Immature natural killer cell (primary cell): ENCODE results near the gene TSPAN18. TPM values are rescaled to one million over a fixed set of nuclear protein-coding genes. Genes with fewer than 3 reads are reported as not detected.

Experiments used
- DNase-seq, 3 donors: peaks; one replicate each; pipeline ENCODE4 v3.0.0; 2022; ENCODE audit warnings: mixed read lengths in 1 of 3
- H3K27ac Mint-ChIP-seq, 6 donors: one replicate each; pipeline ENCODE4 v1.8.0; 2020; ENCODE audit warnings: mixed read lengths in 6 of 6, mild to moderate bottlenecking in 5 of 6, inconsistent platforms in 4 of 6, moderate library complexity in 3 of 6
- H3K27me3 Mint-ChIP-seq, 3 donors: one replicate each; pipeline ENCODE4 v1.8.0; 2020 to 2021; ENCODE audit warnings: low read depth in 3 of 3, mild to moderate bottlenecking in 3 of 3, mixed read lengths in 3 of 3, moderate library complexity in 3 of 3, inconsistent platforms in 1 of 3
- H3K36me3 Mint-ChIP-seq, 3 donors: one replicate each; pipeline ENCODE4 v1.8.0; 2020; ENCODE audit warnings: mixed read lengths in 3 of 3, inconsistent platforms in 2 of 3, mild to moderate bottlenecking in 2 of 3
- H3K4me1 Mint-ChIP-seq, 2 donors: one replicate each; pipeline ENCODE4 v1.8.0; 2020; ENCODE audit warnings: inconsistent platforms in 2 of 2, mild to moderate bottlenecking in 2 of 2, mixed read lengths in 2 of 2, moderate library complexity in 1 of 2
- H3K4me3 Mint-ChIP-seq, 5 donors: one replicate each; pipeline ENCODE4 v1.8.0; 2020; ENCODE audit warnings: mild to moderate bottlenecking in 5 of 5, mixed read lengths in 5 of 5, inconsistent platforms in 3 of 5, moderate library complexity in 3 of 5
- H3K9me3 Mint-ChIP-seq, 6 donors: one replicate each; pipeline ENCODE4 v1.8.0; 2020; ENCODE audit warnings: mild to moderate bottlenecking in 6 of 6, mixed read lengths in 6 of 6, inconsistent platforms in 4 of 6, moderate library complexity in 3 of 6
- polyA plus RNA-seq, 3 donors: library from polyadenylated mRNA; unstranded; fragments of 300-500 nt; fragmentation: Illumina TruSeq; gene quantifications; one replicate each; pipeline ENCODE4 v1.2.3, GENCODE V29; 2021

The TSPAN18 gene
- polyA plus RNA-seq, 3 donors from 2014 or later, result 0.84 to 0.93 (median 0.86) TPM

GRCh38 chr11:44973632-44974401, 247.1 kb downstream of the TSPAN18 start:
- DNase-seq, result peak; percentile 64 to 67 (median 65)
- H3K36me3 Mint-ChIP-seq, result no peaks in the 10 kb centered on the region
- H3K27me3 Mint-ChIP-seq, result peaks cover 0 to 5% (median 2%) of the 10 kb centered on the region in 3 donors
- peaks cover 23 to 26% of the 10 kb centered on the region in 2 donors for H3K4me1 Mint-ChIP-seq
- peak overlapping the region in 5 of 6 donors; percentile 12 to 67 (median 61) for H3K27ac Mint-ChIP-seq
- H3K4me3 Mint-ChIP-seq, result peak overlapping the region in 4 of 5 donors; percentile 16 to 51 (median 32)
- no peaks in the 10 kb centered on the region for H3K9me3 Mint-ChIP-seq

GRCh38 chr11:44974402-44975000, 247.7 kb downstream of the TSPAN18 start:
- peak overlapping the region; percentile 26 to 65 (median 42) for H3K4me3 Mint-ChIP-seq
- peaks cover 0 to 7% (median 2%) of the 10 kb centered on the region in 3 donors for H3K27me3 Mint-ChIP-seq
- H3K4me1 Mint-ChIP-seq, result peaks cover 23 to 26% of the 10 kb centered on the region in 2 donors
- H3K27ac Mint-ChIP-seq, result peak overlapping the region in 3 of 6 donors; percentile 30 to 44 (median 44)
- no peaks in the 10 kb centered on the region for H3K9me3 Mint-ChIP-seq
- no peak for DNase-seq
- no peaks in the 10 kb centered on the region for H3K36me3 Mint-ChIP-seq

GRCh38 chr11:44976576-44976975, 249.8 kb downstream of the TSPAN18 start:
- no peaks in the 10 kb centered on the region for H3K9me3 Mint-ChIP-seq
- H3K27me3 Mint-ChIP-seq, result peaks cover 0 to 7% (median 2%) of the 10 kb centered on the region in 3 donors
- H3K36me3 Mint-ChIP-seq, result no peaks in the 10 kb centered on the region
- no peak for DNase-seq
- peak overlapping the region in 2 of 5 donors; percentile 19 to 38 for H3K4me3 Mint-ChIP-seq
- H3K27ac Mint-ChIP-seq, result peak overlapping the region in 2 of 6 donors; percentile 53 to 66
- H3K4me1 Mint-ChIP-seq, result peaks cover 23 to 28% of the 10 kb centered on the region in 2 donors

GRCh38 chr11:44977493-44977984, 250.8 kb downstream of the TSPAN18 start:
- Mint-ChIP-seq H3K27ac (peak overlapping the region in 2 of 6 donors; percentile 49 to 50), H3K4me3 (no peak overlapping the region), H3K27me3 (peaks cover 0 to 7% (median 2%) of the 10 kb centered on the region in 3 donors), H3K9me3 (no peaks in the 10 kb centered on the region), H3K36me3 (no peaks in the 10 kb centered on the region), H3K4me1 (peaks cover 24 to 35% of the 10 kb centered on the region in 2 donors)
- peak in 2 of 3 donors; percentile 16 for DNase-seq

GRCh38 chr11:44978274-44978960, 251.7 kb downstream of the TSPAN18 start:
- Mint-ChIP-seq H3K27ac (no peak overlapping the region), H3K4me3 (no peak overlapping the region), H3K27me3 (peaks cover 0 to 7% (median 2%) of the 10 kb centered on the region in 3 donors), H3K9me3 (no peaks in the 10 kb centered on the region), H3K36me3 (no peaks in the 10 kb centered on the region), H3K4me1 (peaks cover 27 to 33% of the 10 kb centered on the region in 2 donors)
- DNase-seq, result no peak

GRCh38 chr11:44978961-44979331, 252.2 kb downstream of the TSPAN18 start:
- Mint-ChIP-seq H3K4me3 (peak overlapping the region in 3 of 5 donors; percentile 8 to 40 (median 39)), H3K27me3 (peaks cover 0 to 7% (median under 1%) of the 10 kb centered on the region in 3 donors), H3K4me1 (peaks cover 27 to 33% of the 10 kb centered on the region in 2 donors), H3K27ac (no peak overlapping the region), H3K36me3 (no peaks in the 10 kb centered on the region), H3K9me3 (no peaks in the 10 kb centered on the region)
- DNase-seq, result no peak

- Mint-ChIP-seq H3K27me3 (peaks cover 0 to 6% (median 0%) of the 10 kb centered on the region in 3 donors), H3K4me3 (peak overlapping the region in 4 of 5 donors; percentile 16 to 38 (median 22)), H3K36me3 (no peaks in the 10 kb centered on the region), H3K9me3 (no peaks in the 10 kb centered on the region), H3K4me1 (peaks cover 19 to 25% of the 10 kb centered on the region in 2 donors), H3K27ac (peak overlapping the region in 2 of 6 donors; percentile 19 to 49)
- DNase-seq, result no peak
Observed at GRCh38 chr11:44979543-44980399, 253.0 kb downstream of the TSPAN18 start.

- Mint-ChIP-seq H3K4me3 (peak overlapping the region in 3 of 5 donors; percentile 9 to 43 (median 38)), H3K9me3 (no peaks in the 10 kb centered on the region), H3K36me3 (no peaks in the 10 kb centered on the region), H3K27me3 (peaks cover 0 to 8% (median 0%) of the 10 kb centered on the region in 3 donors), H3K4me1 (peaks cover 11 to 17% of the 10 kb centered on the region in 2 donors), H3K27ac (peak overlapping the region in 1 of 6 donors; percentile 32)
- DNase-seq, result no peak
Observed at GRCh38 chr11:44980533-44981427, 254.0 kb downstream of the TSPAN18 start.

Other genes starting within 250 kb of the TSPAN18 start
- 10 to 100 TPM in 2 of 3 donors, 1 to 10 TPM in 1; 9.7 to 15.7 (median 10.7) TPM for gene CD82, start 161.3 kb upstream of the TSPAN18 start, polyA plus RNA-seq
- gene TP53I11, start 223.9 kb downstream of the TSPAN18 start, polyA plus RNA-seq, result 10 to 100 TPM in 1 of 3 donors, 1 to 10 TPM in 2; 5.0 to 13.6 (median 6.4) TPM